NCI-H446 treated with DMSO at 0.1 percent for 48 hours (cell line): Measurements from ENCODE around the gene ATP7A.
"Not testable (repeated sequence)": the region's sequence is repeated elsewhere in the genome, so short reads cannot be mapped to it uniquely, and the experiment has no call there.

Experiments used
- DNase-seq: peaks from one replicate; lab custom pipeline; 2025; lab: John Stamatoyannopoulos, UW

The ATP7A gene

DNA sequence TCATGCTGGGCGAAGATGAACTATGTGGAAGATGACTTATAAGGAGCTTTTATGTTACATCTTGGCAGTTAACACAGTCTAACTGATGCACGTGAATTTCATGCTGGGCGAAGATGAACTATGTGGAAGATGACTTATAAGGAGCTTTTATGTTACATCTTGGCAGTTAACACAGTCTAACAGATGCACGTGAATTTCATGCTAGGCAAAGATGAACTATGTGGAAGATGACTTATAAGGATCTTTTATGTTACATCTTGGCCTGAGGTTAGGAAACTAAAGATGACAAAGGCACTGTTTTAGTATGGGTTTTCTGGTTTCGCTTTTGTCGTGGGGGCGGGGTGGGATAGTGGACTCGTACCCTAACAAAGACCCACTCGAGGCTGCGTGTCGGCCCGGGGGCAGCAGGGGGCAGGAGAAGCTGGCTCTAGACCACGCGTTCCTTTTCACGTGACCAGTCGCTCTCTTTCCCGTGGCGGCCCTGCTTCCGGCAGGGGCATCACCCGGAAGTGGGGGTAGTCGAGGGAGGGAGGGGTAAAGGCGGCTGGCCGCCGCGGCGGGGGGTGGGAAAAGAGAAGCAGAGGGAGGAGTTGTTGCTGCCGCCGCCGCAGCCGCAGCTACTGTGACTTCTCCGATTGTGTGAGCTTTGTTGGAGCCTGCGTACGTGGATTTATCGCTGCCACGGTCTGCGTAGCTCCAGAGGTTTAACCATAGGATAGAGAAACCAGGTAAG, at the start of gene ATP7A:
Gene ATP7A, plus strand, starts transcription at position 586 of the 733 bp plus-strand sequence. CDS start 60,949 bp downstream, outside the sequence.
- DNase-seq = peak; percentile 76

DNA sequence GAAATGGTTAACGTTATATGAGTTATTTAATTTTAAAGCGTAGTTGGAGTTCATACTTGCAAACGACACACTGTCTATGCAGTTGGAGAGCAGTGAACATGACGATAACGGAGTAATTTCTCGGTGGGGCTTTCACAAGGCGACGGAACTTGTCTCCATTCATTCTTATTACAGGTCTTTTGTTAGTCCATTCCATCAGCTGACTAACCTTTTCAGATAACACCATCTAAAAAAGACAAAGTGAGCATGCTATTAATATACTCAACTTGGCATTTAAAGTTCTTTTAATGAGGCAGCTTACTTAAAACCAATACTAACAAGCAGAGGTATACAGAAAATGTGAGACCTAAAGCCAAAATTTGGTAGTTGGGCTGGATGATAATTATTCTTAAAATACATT, 35.1 kb upstream of the ATP7A start:
- DNase-seq = no peak

DNA sequence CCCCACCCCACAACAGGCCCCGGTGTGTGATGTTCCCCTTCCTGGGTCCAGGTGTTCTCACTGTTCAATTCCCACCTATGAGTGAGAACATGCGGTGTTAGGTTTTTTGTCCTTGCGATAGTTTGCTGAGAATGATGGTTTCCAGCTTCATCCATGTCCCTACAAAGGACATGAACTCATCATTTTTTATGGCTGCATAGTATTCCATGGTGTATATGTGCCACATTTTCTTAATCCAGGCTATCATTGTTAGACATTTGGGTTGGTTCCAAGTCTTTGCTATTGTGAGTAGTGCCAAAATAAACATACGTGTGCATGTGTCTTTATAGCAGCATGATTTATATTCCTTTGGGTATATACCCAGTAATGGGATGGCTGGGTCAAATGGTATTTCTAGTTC, 29.1 kb upstream of the ATP7A start:
- DNase-seq = not testable (repeated sequence)

DNA sequence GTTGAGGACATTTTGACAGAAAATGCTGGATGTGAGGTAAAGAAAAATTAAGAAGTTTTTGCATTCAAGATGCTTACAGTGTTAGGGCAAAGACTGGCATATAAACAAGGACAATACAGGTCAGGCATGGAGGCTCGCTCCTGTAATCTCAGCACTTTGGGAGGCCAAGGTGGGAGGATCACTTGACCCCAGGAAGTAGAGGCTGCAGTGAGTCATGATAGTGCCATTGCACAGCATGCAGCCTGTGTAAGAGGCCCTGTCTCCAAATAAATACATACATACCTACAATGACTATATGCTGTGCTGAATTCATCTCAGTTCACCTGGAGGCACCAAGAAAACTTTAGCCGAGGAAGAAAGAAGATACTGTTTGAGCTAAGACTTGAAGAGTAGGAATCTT, 17.6 kb upstream of the ATP7A start:
- DNase-seq = no peak

DNA sequence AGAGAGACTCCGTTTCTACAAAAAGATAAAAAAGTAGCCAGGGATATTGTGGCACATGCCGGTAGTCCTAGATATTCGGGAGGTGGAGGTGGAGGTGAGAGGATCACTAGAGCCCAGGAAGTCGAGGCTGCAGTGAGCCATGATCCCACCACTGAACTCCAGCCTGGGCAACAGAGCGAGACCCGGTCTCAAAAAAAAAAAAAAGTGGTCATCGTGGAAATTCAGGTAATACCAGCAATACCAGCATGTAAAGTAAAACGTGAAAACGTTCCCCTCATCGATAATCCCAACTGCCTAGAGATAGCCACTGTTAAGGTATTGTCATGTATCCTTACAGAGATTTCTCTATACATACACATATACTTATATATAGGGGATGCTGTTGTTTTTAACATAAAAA, 16.8 kb upstream of the ATP7A start:
- DNase-seq = no peak

DNA sequence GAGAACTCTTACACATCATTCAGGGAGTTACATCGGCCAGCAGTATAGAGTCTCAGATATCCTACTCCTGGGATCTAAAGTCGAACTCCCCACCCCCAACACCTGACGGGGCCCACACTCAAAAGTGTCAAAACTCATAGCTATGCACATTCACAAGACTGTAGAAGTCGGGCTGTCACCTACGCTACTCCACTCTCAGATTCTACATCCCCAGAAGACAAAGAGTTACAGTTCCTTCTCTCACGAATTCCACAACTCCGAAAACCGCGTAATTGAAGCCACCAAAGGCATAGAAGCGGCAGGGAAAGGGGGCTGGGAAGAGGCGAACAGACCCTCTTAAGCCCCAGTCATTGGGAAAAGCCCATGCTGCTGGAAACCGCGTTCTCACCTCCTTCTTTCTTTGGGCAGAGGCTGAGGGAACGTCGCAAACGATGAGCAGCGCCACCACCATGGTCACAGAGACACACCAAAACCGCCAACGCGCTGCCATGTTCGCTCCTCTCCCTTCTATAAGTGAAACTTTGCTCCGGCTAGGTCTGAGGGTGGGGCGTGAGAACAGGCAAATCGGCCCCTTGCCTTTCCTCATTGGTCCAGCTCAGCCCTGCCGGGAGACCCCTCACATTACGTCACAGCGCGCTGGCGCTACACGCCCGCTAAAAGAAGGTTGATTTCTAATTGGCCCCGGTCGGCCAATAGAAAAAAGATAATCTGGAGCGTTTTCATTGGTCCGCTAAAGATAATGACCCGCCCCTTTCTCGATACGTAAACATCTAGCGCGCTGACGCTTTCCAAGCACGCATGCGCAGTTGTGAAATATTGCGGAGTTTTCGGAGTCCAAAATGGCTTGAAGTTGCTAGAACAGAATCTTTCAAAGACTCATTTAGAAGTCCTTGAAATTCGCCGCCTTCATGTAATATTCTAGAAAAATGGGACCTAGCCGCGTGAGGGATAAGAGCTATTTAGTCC, 15.3 kb upstream of the ATP7A start, which contains the start of gene MAGT1:
Gene MAGT1, minus strand, starts transcription at position 515 of the 966 bp plus-strand sequence. Its CDS starts 25 bp downstream, at position 490.
- DNase-seq = peak; percentile 96

DNA sequence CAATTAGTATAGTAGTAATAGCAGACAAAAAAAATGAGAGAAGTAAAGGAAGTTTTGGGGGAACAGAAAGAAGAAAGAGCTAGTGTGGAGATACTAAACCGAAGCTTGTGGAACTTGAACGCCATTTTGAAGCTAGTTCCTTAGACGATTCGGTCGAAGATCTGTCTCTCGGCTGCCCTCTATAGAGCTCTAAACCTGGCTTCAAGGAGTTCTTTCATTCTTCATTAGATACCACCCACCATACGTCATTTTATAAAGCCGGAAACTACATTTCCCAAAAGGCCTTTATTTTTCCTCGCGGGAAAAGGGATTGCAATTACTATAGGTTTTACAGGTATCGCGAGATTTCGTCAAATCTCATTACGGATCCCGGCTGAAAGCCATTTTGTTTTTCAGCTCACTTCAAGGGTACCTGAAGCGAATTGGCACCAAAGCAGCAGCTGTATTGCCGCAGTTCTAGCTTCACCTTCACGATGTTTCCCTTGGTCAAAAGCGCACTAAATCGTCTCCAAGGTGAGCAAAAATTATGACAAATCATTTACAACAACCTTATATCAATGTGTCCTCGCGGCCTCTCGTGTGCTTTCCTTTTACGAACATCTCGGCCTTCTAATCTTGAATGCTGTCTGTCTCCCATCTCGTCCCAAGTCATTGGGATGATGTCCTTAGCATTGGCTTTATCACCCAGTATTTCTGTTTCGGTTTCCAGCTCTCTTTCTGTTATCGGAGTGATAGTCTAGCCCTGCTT, 11.2 kb upstream of the ATP7A start, which contains the start of gene COX7B:
Gene COX7B, plus strand, starts transcription at position 388 of the 748 bp plus-strand sequence. Its CDS starts 86 bp downstream, at position 474.
- peak; percentile 96 for DNase-seq

DNA sequence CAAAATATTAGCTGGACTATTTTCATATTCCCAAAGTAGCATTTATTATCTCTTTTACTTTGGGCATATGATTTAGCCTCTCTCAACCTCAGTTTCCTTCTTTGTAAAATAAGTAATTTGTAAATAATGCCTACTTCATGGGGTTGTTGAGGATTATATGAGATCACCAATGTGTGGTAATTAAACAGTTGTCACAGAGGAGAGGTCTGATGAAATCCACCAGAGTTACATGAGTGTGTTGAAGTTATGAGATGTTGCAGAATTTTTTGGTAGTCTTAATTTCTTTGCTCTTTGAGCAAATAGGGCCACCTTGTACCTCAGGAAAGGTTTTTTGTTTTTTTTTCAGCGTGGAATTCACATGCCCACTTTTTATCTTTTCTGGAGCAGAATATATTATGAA, 9.8 kb upstream of the ATP7A start:
- DNase-seq = no peak

DNA sequence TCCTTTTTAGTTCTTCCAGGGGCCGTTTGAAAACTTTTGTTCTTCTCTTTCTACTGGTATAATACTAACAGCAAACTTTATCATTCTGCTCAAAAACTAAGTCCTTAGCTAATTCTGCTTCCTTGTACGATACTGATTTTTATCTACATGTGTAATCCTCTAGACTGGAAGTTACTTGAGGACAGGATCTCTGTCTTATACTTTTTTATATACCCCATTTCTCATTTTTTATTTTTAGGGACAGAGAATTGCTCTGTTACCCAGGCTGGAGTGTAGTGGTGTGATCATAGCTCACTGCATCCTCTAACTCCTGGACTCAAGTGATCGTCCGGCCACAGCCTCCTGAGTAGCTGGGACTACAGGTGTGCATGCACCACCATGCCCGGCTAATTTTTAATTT, 9.0 kb upstream of the ATP7A start:
- DNase-seq = no peak

DNA sequence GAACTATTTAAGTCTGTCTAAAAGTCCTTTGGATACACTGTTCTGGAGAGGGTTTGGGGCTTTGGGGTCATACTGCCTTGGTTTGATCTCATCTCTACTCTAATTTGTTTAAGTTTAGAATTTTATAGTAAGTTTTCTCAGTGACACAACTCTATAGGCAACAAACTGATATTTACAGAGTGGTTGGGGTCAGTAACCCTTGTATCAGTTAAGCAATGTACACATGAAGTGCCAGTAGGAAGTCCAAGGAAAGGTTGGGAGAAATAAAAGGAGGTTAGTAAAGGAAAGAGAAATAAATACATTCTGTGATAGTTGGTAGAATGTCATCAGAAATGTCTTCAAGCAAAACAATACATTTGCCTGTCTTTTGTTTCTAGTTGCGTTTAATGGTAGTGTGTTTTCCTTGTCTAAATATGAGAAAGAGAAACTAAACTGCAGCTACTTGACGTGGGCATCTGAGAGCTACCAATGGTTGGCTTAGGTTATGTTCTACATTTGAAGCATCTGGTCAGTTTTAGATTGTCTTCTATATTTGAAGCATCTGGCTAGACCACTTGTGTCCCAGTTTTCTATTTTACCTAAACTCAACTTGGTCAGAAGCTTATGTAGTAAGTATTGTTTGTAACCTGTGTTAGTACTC, 6.9 kb downstream of the ATP7A start:
- no peak for DNase-seq

DNA sequence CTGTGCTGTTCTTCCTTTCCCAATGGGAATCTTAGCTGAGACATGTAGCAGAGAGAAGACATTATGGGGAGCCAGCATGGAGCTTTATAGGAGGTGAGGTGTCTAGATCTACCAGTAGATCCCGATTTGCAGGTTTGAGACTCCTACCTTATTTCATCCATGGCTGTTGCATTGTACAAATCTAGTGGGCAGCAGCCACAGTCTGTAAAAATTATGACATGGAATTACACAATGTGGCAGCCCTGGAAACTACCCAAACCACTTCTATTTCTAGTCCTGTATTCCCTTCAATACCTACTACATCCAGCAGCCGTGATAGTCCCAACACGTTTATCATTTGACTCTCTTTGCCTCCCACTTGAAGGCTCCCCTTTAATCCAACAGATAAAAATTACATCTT, 8.1 kb downstream of the ATP7A start:
- DNase-seq = no peak

DNA sequence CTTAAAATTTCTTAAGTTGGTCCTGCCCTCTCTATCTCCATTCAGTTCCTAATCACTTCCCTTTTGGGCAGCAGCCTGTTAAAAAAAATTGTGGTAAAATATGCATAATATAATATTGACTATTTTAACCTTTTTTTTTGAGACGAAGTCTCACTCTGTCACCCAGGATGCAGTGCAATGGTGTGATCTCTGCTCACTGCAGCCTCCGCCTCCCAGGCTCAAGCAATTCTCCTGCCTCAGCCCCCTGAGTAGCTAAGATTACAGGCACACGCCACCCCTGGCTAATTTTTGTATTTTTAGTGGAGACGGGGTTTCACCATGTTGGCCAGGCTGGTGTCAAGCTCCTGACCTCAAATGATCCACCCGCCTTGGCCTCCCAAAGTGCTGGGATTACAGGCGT, 8.9 kb downstream of the ATP7A start:
- not testable (repeated sequence) for DNase-seq

DNA sequence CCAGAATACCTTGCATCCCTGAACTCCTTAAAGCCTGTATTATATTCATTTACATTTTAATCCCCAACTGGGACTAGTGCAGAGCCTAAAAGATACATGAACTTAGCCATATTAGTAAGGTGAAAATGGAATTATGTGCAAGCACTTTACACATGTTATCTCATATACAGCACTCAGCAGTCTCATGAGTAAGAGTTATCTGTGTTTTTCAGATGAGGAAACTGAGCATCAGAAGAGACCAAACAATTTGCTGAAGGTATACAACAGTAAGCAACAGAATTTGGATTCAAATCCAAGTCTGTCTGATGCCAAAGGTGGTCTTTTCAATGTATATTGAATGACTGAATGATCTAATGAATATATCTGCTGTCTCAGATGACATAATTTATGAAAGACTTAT, 12.3 kb downstream of the ATP7A start:
- DNase-seq = no peak

DNA sequence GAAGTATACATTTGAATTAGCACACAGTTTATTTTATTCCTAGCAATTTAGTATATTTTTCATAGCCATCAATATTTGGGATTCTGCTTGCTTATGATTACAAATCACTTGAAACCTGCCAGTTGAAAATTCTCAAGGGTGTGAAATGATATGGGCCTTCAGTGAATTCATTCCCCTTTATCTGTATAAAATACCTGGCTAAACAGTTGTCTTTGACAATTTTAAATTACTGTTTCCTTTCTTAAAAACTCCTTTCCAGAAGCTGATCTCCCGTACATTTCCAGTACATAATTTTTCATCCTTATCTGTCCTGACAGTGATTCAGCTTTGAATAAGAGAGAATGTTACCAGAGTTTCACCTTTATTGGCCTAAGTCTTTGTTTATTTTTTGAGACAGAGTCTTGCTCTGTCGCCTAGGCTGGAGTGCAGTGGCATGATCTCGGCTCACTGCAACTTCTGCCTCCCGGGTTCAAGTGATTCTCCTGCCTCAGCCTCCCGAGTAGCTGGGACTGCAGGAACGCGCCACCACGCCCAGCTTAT, 13.9 kb downstream of the ATP7A start:
- no peak for DNase-seq

DNA sequence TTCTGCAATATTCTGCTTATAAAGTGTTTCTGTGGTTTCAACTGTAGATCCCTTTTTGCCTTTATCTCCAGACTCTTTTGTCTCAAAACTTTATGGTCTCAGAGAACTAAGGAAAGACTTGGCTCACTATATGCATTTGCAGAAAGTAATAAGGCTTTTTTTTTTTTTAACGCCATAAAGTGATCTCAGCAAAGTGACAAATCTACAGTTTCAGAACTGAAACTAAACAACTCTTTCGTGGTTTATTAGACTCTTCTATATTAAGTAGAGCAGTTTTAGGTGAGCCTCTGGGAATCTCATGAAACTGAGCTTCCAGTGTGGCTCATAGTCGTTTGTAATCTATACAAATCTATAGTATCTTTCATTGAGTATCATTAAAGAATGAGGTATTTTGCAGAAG, 15.3 kb downstream of the ATP7A start:
- no peak for DNase-seq

DNA sequence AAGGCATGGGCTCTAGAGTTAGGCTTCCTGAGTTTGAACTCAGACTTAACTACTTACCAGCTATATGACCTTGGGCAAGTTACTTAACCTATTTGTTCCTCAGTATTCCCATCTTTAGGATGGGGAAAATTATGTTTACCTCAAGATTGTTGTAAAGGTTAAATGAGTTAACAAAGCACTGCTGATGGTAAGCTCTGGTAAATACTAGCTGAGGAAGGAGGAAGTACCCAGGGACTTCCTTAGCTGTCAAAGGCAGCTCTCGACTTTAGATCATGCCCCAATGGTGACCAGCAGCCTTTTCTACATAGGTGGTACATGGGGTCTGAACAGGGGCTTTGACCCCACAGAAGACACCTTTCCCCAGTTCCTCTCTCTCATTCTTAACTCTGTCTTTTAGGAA, 20.1 kb downstream of the ATP7A start:
- DNase-seq = no peak

DNA sequence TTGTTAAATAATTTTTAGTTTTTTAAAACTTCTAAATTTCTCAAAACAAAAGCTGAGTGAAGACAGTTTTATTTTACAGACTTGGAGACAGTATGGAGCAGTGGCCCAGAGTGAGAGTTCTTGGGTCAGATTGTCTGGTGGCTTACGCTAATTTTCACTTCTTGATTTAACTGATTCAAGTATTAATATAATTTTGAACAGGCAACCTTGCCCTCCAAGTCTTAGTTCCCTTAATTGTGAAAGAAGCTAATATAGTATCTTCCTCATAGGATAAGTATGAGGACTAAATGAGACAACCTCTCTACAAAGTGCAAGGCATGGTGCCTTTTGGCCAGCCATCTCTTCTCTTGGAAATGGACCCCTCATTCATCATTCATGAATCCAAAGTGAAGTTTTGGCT, 25.4 kb downstream of the ATP7A start:
- DNase-seq = no peak

DNA sequence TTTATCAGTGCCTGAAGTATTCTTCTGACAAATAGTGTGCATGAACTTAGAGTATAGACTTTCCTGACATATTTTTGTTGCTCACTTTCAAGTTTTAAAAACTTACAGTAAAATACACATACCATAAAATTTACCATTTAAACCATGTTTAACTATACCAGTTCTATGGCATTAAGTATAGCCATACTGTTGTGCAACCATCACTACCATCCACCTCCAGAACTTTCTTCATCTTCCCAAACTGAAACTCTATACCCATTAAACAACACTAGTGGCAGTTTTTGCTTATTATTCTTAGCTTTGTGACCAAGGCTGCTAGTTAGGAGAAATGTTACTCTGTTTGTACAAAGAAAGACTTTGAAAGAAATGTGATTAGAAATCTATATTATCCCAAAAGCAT, 25.8 kb downstream of the ATP7A start:
- DNase-seq = no peak

DNA sequence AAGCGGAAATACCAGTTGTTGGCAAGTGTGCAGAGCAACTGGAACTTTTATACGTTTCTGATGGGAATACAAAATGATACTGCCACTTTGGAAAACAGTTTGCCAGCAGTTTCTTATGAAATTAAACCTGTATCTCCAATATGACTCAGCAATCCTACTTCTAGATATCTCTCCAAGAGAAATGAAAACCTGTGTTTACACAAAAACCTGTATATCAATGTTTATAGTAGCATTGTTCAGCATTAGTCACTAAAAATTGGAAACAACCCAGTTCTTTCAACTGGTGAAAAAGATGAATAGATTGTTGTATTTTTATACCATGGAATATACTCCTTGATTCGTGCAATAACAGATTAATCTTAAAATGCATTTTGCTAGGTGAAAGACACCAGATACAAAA, 26.8 kb downstream of the ATP7A start:
- no peak for DNase-seq

DNA sequence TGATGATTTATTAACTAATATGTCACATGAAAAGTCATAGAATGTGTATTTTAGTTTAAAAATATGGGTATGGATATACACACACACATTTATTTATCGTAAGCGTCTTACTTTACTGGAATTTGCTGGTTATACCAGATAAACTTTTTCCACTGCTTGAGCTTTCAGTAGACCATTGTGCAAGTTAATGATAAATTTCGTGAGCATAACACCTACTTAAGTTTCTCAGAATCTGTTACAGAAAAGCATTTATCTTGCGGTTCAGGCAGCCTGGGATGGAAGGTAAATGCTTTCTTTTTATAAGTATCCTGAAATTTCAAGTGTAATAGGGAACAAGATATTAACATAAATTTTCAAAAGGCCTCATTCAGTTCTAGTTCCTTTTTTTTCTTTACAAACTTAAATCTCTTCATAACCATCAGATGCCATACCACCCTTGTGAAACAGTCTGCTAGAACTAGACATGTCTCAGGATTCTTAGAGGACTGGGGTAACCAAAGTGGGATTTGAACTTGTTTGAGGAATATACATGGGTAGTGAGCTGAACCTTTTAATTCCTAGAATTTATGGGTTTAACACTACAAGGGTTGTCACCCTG, 27.7 kb downstream of the ATP7A start:
- no peak for DNase-seq

DNA sequence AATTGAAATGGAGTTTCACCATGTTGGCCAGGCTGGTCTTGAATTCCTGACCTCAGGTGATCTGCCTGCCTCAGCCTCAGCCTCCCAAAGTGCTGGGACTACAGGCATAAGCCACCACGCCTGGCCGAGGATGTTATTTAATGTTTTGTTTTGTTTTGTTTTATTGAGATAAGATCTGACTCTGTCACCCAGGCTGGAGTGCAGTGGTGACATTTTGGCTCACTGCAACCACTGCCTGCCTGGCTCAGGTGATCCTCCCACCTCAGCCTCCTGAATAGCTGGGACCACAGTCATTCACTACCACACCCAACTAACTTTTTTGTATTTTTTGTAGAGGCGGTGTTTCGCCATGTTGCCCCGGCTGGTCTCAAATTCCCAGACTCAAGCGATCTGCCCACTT, 34.5 kb downstream of the ATP7A start:
- not testable (repeated sequence) for DNase-seq
